ENCODE measurements around the gene A1BG. TPM values are rescaled to one million over a fixed set of nuclear protein-coding genes. Genes with fewer than 3 reads are reported as not detected.

The A1BG gene
- polyA plus RNA-seq, 2 of the 4 experiments (the other 2 are of a cell fraction): 2.5 to 9.5 TPM

GRCh38 chr19:58307736-58308135 lies 45.6 kb downstream of the A1BG start:
- ATAC-seq (no peak), DNase-seq (ENCODE audit: low read depth in 1 of 2, low spot score in 1 of 2) (no peak), FAIRE-seq (no peak)
- CTCF ChIA-PET: interaction anchor here (1.9 kb wide), 1 partner anchor 18 kb away, joined by 4 read pairs; no protein-coding TSS in a partner anchor
- Histone ChIP-seq H3K4me3 (no peak overlapping the region), H3K9me3 (peaks cover 61% of the 10 kb centered on the region), H3K27ac (no peak overlapping the region), H3K4me2 (no peak overlapping the region), H3K4me1 (0 out of 3 replicates have a peak, but pooled peaks cover 4% of the 10 kb centered on the region)
- 96% methylated on average over 4 of the region's 4 CpGs for WGBS (ENCODE audit: missing lambda C conversion rate)
- TF ChIP-seq MAFK (IDR thresholded peaks at IDR 0.05; ENCODE audit: partially characterized antibody): no peak
- TF ChIP-seq CTCF (IDR thresholded peaks at IDR 0.05): no peak
- no peak for TF ChIP-seq USF2 (IDR thresholded peaks at IDR 0.05)
- no peak for TF ChIP-seq PHF8 (IDR thresholded peaks at IDR 0.05; ENCODE audit: borderline replicate concordance, low read depth)
- no peak for TF ChIP-seq CEBPB (IDR thresholded peaks at IDR 0.05)
- TF ChIP-seq EHF (CRISPR knock-in tag; IDR thresholded peaks at IDR 0.05): no peak
- no peak for TF ChIP-seq ZSCAN20 (CRISPR knock-in tag; IDR thresholded peaks at IDR 0.05)
- no peak for TF ChIP-seq NFE2L2 (conservative IDR thresholded peaks at IDR 0.05; ENCODE audit: low read length)
- TF ChIP-seq MAX (IDR thresholded peaks at IDR 0.05): no peak
- no peak for TF ChIP-seq KDM1A (IDR thresholded peaks at IDR 0.05; ENCODE audit: low read depth)
- no peak for TF ChIP-seq KDM5A (IDR thresholded peaks at IDR 0.05)
- no peak for TF ChIP-seq RARB (CRISPR knock-in tag; IDR thresholded peaks at IDR 0.05)
- no peak for TF ChIP-seq CHD4 (IDR thresholded peaks at IDR 0.05; ENCODE audit: borderline replicate concordance)
- TF ChIP-seq ESRRA (IDR thresholded peaks at IDR 0.05; ENCODE audit: borderline replicate concordance, low read length): no peak
- POLR2A ChIA-PET: no interaction called here

- Histone ChIP-seq H3K4me3 (peak overlapping the region; percentile 72), H3K4me1 (0 out of 3 replicates have a peak, but pooled peaks cover 4% of the 10 kb centered on the region), H3K9me3 (peaks cover 62% of the 10 kb centered on the region), H3K4me2 (peak overlapping the region; percentile 83), H3K27ac (peak overlapping the region; percentile 77 to 89)
- no peak for ATAC-seq
- DNase-seq (ENCODE audit: low read depth in 1 of 2, low spot score in 1 of 2): peak in 1 of 2 experiments; percentile 36
- POLR2A ChIA-PET: interaction anchor here (1.1 to 2.3 kb wide), 2 partner anchors 21 to 56 kb away, joined by 5 to 22 read pairs; partner anchors contain the start of genes ZNF497 and ZSCAN22
- no peak for FAIRE-seq
- no peak for TF ChIP-seq TFCP2L1 (CRISPR knock-in tag; IDR thresholded peaks at IDR 0.05)
- no peak for TF ChIP-seq HOXB5 (CRISPR knock-in tag; IDR thresholded peaks at IDR 0.05)
- TF ChIP-seq GATA3 (IDR thresholded peaks at IDR 0.05; ENCODE audit: borderline replicate concordance): no peak
- TF ChIP-seq TP53 (CRISPR knock-in tag; IDR thresholded peaks at IDR 0.05): no peak
- TF ChIP-seq EHMT2 (IDR thresholded peaks at IDR 0.05; ENCODE audit: low read depth): no peak
- no peak for TF ChIP-seq POLR2AphosphoS2 (conservative IDR thresholded peaks at IDR 0.05; ENCODE audit: low read length)
- TF ChIP-seq RFX5 (IDR thresholded peaks at IDR 0.05): no peak
- WGBS (ENCODE audit: missing lambda C conversion rate): 44% methylated on average over 12 of the region's 12 CpGs
- CTCF ChIA-PET: interaction anchor here (0.7 to 1.1 kb wide), 2 partner anchors 13 to 214 kb away, joined by 3 to 4 read pairs; no protein-coding TSS in a partner anchor
Observed at GRCh38 chr19:58305932-58306323, 47.4 kb downstream of the A1BG start.
